ENCODE data around the gene PHAX.
"Not testable (repeated sequence)": the region's sequence is repeated elsewhere in the genome, so short reads cannot be mapped to it uniquely, and the experiment has no call there.

PHAX gene

DNA sequence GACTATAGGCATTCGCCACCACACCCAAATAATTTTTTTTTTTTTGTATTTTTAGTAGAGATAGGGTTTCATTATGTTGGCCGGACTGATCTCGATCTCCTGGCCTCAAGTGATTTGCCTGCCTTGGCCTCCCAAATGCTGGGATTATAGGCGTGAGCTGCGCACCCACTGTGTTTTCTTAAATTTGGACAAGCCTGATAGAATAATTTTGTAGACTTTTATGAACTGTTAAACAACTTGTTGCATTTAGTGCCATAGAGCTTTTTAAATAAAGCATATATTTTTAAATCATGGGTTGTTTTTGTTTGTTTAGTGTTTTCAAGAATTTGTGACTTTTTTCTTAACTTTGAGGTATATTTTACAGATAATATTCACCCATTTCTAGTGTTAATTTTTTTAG is 4.8 kb downstream of the PHAX start:
- no peak for DNase-seq

DNA sequence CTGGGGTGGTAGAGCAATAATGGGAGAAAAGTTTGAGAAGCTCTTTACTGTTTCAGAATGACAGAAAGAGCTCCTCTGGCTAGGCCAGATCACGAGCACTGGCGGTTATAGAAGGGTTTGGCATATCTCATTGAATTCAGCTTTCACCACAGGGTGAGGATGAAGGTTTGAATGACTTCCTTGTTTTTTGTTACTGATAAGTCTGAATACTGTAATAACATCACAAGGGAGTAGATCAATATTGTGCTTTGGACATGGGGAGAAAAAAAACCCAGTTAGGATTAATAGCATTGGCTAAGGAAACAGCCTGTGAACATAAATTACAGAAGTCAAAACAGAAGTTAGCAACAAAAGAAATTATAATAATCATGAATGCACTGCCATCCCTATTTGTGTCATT is 9.4 kb downstream of the PHAX start:
- DNase-seq: no peak

DNA sequence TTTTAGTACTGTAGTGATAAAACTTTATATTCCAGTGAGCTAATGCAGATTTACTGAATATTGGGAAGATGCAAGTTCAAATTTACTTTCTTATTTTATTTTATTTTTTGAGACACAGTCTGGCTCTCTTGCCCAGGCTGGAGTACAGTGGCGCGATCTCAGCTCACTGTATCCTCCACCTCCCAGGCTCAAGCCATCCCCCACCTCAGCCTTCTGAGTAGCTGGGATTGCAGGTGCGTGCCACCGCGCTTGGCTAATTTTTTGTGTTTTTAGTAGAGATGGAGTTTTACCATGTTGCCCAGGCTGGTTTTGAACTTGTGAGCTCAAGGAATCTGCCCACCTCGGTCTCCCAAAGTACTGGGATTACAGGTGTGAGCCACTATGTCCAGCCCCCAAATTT is 9.9 kb downstream of the PHAX start:
- DNase-seq: no peak

DNA sequence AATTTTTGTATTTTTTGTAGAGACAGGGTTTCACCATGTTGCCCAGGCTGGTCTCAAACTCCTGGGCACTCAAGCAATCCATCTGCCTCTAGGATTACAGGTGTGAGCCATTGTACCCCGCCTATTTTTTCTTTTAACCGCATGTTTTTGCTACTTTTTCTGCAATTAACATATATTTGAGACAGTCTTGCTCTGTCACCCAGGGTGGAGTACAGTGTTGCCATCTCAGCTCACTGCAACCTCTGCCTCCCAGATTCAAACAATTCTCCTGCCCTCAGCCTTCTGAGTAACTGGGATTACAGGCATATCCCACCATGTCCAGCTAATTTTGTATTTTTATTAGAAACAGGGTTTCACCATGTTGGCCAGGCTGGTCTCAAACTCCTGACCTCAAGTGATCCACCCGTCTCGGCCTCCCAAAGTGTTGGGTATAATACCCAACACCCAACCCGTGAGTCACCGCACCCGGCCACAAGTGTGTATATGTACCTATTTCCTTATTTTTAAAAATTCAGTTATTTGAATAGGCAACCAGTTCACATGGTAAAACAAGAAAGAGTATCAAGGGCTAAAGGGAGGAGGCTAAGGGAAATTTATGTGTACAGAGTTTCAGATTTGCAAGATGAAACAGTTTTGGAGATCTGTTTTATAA is 13.3 kb downstream of the PHAX start:
- DNase-seq: no peak

DNA sequence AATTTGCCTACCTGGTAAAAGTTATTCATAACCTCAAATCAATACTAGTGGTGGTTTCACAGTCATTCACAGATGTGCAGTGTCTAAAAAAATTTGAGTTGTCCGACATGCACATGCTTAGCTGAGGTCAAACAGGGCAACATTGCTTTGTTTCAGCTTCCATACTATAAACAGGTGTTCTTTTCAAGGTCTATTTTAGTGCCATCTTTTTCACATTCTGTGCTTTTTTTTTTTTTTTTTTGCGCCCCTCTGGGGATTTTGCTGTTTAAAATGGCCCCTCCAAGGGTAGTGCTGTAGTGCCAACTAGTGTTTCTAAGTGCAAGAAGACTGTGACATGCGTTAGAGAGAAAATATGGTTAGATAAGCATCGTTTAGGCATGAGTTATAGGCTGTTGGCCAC is 14.5 kb downstream of the PHAX start:
- no peak for DNase-seq

DNA sequence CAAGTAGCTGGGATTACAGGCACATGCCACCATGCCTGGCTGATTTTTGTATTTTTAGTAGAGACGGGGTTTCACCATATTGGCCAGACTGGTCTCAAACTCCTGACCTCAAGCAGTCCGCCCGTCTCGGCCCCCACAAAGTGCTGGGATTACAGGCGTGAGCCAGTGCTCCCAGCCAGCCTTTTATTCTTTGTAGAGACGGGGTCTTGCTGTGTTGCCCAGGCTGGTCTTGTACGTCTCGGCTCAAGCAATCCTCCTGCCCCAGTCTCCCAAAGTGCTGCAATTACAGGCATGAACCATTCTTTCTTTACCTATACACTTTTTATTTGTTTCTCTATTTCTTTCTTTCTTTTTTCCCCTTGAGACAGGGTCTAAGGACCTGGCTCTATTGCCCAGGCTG is 16.9 kb downstream of the PHAX start:
- not testable (repeated sequence) for DNase-seq

DNA sequence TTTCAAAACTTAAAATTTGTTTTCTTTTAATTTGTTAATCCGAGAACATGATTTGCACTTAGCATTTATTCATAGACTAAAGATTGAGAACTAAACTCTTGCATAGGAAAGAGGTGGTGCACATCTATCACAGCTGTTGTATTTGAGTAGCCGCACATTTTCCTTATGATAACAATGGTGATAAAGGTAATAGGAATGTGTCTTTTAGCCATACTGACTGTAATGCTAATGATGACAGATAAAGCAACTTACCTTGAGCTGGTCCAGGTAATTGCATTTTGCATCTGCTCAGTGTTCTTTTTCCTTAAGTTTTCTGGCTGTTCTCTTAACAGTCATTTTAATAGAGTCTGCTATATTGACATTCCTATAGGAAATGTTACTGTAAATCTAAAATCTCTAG is 19.0 kb downstream of the PHAX start:
- DNase-seq: no peak

DNA sequence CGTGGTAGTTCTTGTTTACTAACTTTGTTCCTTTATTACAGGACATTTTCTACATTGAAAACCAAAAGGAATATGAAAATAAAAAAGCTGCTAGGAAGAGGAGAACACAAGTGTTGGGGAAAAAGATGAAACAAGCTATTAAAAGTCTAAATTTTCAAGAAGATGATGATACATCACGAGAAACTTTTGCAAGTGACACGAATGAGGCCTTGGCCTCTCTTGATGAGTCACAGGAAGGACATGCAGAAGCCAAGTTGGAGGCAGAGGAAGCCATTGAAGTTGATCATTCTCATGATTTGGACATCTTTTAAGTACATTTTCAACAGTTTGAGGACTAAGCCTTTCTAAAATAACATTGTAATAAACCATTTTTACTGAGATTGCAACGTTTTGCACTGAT is 23.8 kb downstream of the PHAX start:
- DNase-seq: peak; percentile 89

DNA sequence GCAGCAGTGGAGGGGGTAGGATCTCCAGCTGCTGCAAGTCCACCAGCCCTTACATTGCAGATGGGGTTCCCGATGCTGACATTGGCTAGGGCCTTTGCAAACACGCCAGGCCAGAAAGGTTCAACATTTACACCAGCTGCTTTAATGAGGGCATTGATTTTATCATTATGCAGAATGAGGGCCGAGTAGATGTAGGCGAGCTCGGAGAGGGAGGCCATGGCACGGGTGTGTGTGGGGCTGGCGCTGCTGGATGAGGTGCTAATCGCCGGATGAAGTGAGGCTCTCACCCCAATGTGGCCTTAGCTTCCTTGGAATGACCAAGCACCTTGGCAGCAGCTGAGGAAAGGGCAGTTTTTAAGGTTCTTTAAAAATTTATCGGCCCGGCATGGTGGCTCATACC is 27.4 kb downstream of the PHAX start:
- no peak for DNase-seq

DNA sequence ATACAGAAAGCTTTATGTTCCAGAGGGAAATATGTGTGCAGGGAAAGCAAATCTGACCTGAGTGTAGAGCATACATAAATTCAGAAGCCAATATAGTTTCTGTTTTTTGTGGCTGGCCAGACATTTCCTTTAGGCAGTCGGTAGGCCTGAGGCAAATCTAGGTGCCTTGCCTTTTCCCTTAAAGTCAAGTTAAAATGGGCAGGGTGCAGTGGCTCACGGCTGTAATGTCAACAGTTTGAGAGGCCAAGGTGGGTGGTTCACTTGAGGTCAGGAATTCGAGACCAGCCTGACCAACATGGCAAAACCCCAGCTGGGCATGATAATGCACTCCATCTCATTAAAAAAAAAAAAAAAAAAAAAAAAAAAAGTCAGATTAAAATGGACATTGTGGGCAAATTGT is 31.2 kb downstream of the PHAX start:
- no peak for DNase-seq

DNA sequence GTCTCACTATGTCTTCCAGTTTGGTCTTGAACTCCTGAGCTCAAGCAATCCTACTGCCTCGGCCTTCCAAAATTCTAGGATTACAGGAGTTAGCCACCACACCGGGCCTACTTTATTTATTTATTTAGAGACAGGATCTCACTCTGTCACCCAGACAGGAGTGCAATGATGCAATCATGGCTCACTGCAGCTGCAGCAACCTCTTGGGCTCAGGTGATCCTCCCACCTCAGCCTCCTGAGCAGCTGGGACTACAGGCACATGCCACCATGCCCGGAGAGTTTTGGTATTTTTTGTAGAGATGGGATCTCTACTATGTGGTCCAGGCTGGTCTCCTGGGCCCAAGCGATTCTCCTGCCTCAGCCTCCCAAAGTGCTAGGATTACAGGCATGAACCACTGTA is 32.8 kb downstream of the PHAX start:
- DNase-seq: no peak

DNA sequence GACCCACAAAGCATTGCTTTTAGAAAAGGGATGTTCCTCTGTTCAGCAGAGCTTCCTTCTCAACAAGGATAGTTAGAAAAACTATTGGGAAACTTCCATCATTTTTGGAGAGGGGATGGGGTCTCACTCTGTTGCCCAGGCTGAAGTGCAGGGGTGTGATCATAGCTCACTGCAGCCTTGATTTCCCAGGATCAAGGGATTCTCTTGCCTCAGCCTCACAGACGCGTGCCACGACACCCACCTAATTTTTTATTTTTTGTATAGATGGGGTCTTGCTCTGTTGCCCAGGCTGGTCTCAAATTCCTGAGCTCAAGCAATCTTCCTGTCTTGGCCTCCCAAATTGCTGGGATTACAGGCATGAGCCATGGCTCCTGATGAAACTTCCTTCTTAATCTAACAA is 34.8 kb downstream of the PHAX start:
- no peak for DNase-seq

DNA sequence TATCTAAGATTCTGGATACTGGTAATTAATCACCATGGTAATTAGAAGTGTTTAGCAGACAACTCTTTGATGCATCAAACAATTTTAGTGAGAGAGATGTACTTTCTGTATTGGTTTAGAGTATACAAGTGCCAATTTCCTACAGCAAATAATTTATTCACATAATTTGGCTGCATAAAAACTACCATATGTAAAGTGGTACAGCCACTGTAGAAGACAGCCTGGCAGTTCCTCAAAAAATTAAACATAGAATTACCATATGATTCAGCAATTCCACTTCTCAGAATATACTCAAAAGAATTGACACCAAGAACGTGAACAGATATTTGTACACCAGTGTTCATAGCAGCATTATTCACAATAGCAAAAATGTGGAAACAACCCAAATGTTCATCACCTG is 36.2 kb downstream of the PHAX start:
- no peak for DNase-seq

DNA sequence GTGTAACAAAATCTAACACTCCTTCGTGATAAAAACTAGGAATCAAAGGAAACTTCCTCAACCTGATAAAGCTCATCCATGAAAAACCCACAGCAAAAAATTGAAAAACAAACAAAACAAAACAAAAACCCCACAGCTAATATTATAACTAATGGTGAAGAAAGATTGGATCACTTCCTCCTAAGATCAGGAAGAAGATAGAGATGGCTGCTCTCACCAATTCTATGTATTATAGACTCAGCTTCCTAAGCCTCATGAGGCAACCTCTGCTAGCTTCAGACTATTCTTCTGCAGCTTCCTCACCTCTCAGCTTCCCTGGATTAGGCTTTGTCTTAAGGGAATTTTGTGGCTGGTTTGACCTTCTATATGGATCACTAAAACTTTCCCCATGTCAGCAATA is 40.1 kb downstream of the PHAX start:
- DNase-seq: no peak

DNA sequence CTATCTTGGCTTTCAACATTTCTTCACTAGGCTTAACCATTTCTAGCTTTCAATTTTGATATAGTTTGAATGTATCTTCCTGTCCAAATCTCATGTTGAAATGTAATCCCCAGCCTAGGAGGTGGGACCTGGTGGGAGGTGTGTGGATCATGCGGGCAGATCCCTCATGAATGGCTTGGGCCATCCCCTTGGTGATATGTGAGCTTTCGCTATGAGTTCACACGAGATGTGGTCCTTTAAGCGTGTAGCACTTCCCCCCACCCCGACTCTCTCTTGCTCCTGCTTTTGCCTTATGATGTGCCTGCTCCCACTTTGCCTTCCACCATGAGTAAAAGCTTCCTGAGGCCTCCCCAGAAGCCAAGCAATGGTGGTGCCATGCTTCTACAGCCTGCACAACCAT is 40.6 kb downstream of the PHAX start:
- DNase-seq: no peak

DNA sequence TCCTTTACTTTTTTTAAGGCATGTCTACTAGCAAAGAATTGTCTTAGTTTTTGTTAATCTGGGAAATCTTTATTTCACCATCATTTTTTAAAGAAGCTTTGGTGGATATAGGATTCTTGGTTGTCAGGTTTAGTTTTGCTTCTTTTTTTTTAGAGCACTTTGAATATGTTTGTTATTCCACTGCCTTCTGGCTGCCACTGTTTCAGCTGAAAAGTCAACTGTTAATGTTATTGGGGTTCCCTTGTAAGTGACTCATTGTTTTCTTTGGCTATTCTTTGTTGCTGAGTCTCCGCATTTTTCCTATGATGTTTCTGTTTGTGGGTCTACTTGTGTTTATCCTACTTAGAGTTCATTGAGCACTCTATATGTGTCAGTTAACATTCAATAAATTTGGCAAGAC is 44.4 kb downstream of the PHAX start:
- DNase-seq: no peak

DNA sequence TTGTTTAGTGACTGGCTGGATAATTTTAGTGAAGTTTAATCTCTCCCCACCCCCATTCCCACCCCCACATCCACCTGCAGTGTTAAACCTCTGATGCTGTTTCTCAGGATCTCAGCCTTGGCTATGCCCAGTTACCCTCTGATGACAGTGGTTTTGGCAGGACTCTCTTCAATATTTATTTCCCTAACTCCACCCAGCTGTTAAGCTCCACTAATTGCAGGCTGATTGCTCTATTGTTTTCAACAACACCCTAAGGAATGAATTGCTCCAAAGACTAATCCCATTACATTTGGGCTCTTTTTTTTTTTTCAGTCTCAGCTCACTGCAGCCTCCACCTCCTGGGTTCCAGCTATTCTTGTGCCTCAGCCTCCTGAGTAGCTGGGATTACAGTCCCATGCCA is 46.3 kb downstream of the PHAX start:
- DNase-seq: no peak

DNA sequence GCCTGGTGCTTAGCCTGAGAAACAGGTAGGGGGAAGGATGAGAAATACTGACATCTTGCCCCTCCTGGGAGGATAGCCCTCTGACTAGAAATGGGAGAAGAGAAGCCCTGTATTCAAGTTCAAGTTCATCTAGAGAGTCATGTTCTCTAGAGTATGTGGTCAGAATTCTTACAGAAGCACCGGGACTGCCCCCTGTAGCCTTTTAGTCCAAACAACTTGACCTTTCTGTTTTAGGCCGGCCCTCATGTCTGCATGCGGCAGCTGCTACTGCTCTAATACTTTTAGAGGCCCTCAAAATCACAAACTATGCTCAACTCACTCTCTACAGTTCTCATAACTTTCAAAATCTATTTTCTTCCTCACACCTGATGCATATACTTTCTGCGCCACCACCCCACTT is 47.7 kb downstream of the PHAX start:
- DNase-seq: no peak

DNA sequence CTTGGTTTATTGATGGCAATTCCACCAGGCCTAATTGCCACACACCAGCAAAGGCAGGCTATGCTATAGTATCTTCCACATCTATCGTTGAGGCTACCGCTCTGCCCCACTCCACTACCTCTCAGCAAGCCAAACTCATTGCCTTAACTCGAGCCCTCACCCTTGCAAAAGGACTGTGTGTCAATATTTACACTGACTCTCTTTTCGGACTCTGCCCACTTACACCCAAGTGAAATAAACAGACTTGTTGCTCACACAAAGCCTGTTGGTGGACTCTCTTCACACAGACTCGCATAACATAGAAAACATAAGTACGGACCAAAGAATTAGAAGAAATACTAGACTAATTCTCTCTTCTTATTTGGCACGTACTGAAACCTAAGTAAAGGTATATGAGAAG is 48.3 kb downstream of the PHAX start:
- not testable (repeated sequence) for DNase-seq

DNA sequence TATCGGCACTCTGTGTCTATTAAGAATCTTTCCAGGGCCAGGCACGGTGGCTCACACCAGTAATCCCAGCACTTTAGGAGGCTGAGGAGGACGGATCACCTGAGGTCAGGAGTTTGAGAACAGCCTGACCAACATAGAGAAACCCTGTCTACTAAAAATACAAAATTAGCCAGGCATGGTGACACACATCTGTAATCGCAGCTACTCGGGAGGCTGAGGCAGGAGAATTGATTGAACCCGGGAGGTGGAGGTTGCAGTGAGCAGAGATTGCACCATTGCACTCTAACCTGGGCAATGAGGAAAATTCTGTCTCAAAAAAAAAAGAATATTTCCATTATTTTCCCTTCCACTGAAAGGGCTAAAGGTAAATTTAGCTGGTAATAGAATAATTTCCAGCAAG is 49.0 kb downstream of the PHAX start:
- DNase-seq: not testable (repeated sequence)

DNA sequence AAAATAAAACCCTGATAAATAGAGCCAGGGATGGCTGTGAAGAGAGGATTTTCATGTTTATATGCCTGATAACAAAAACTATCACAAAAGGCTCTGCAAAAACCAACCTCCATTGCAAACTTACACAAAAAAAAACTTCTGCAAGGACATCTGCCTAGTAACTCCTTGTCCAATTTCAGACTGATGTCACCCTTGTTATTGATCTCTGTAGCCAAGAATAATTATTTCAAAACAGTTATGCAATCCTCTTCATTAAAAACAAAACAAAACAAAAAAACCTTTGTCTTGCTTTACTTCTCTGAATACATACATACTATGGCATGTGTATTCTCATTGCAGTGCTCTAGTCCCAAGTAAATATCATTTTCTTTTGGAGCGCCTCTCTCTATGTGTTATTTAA is 49.7 kb downstream of the PHAX start:
- no peak for DNase-seq

DNA sequence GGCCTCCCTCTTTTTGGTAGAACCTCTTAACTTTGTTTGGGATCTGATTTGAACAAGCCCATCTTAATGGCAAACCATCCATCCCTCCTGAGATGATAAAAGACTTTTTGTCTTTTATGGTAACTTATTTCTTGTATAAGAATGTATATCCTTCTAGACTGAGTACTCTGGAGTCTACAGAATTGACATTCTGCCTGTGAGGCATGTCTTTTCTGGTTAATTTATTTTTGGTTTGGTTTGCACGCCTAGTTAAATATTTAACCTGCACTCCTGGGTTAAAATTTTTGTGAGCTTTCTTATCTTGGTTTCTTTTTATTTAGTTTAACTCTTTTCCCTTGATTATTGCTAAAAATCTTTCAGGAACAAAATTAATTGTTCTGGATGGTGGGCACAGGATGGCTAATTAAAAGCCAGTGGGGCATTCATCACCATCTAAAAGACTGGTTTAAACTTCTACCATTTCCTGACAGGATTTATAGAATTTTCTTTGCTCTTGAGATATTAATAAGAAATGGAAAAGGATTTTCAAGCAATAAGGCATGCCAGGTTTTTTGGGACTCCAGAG is 50.3 kb downstream of the PHAX start:
- no peak for DNase-seq

DNA sequence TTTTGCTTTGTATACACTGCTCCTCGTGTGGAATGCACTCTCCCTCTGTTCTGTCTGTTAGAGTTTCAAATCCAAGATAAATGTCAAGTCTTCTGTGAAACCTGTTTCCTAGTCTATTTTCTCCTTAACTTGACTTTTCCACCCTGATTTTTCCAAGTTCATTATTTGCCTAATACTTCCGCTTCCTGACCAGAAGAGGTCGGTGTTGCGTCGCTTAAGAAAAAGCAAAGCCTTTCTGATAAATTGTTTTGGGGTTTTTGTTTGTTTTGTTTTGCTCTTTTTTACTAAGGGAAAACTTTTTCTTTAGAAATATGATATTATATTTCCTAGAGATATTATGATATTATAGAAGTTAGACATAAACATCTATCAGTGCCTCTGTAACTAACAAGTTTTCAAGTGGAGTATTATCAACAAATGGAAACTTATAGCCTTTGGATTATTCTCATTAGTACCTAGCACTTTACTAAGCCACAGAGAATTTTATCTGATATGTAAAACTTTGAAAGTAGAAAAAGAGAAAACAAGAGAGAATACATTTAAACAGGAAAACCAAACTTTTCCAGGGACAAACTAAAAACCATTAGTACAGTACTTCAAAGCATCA is 55.8 kb downstream of the PHAX start:
- DNase-seq: peak; percentile 39

DNA sequence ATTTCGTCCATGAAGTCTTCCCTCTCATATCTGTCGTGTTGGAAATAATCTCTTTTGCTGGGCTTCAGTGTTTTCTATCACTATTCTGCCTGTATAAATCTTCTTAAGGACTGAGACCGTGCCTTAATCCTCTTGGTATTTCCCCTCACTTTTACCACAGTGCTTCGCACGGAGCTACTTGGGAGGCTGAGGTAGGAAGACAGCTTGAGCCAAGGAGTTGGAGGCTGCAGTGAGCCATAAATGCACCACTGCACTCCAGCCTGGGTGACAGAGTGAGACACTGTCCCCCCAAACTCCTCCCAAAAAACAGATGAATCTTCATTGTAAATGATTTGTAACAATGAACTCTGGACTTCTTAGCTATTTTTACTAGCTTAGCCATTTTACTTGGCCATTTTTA is 57.8 kb downstream of the PHAX start:
- DNase-seq: peak; percentile 42
